IMR-90 (cell line): Measurements from ENCODE around the gene VAMP5. TPM values are rescaled to one million over a fixed set of nuclear protein-coding genes. Genes with fewer than 3 reads are reported as not detected.

Experiments
- ATAC-seq: fragments of 200-7000 bp; cut with Tn5 transposase; 2 replicates; pipeline ENCODE4 v1.9.1; 2020; ENCODE audit warnings: low read depth, mild to moderate bottlenecking, moderate library complexity
- BruUV-seq: library from RNA; stranded (reverse); fragments of 400-500 nt; replicated peaks from 2 replicates; lab custom pipeline; 2021; lab: Mats Ljungman, UMichigan
- CTCF ChIA-PET: fragments of 300-600 bp; formaldehyde crosslinking; extraction: SDS; loops from one replicate; lab custom pipeline; 2021; ENCODE audit warnings: antibody characterized with exemption; lab: Yijun Ruan, JAX
- POLR2A ChIA-PET: fragments of 300-600 bp; sonication (Branson Sonifier 250); formaldehyde crosslinking; loops from one replicate; lab custom pipeline; 2022; ENCODE audit warnings: antibody characterized with exemption; ENCODE audit not compliant: unreplicated experiment; lab: Charles Lee
- DNase-seq: peaks from one replicate; pipeline ENCODE4 v3.0.0; 2013
- H2AFZ ChIP-seq: replicated peaks from 2 replicates; pipeline ENCODE3; 2013; ENCODE audit warnings: low read length, mild to moderate bottlenecking; ENCODE audit not compliant: poor library complexity
- H2AK5ac ChIP-seq: 2 replicates; pipeline ENCODE4 v1.6.1; 2013; ENCODE audit warnings: low read depth, low read length, inconsistent platforms
- H2AK9ac ChIP-seq: replicated peaks from 2 replicates; pipeline ENCODE3; 2013; ENCODE audit warnings: mild to moderate bottlenecking, low read depth, low read length, moderate library complexity; ENCODE audit not compliant: poor library complexity
- H2BK120ac ChIP-seq: 2 replicates; pipeline ENCODE4 v1.6.1; 2013; ENCODE audit warnings: low read depth, low read length, inconsistent platforms
- H2BK15ac ChIP-seq: 3 replicates; pipeline ENCODE4 v1.6.1; 2013; ENCODE audit warnings: low read depth, low read length, inconsistent platforms
- H2BK20ac ChIP-seq: 2 replicates; pipeline ENCODE4 v1.6.1; 2013; ENCODE audit warnings: low read depth, mild to moderate bottlenecking, inconsistent platforms, low read length, moderate library complexity
- H2BK5ac ChIP-seq: 2 replicates; pipeline ENCODE4 v1.6.1; 2013; ENCODE audit warnings: mild to moderate bottlenecking, low read depth, low read length, inconsistent platforms; ENCODE audit not compliant: poor library complexity, severe bottlenecking
- H3K14ac ChIP-seq: replicated peaks from 2 replicates; pipeline ENCODE4 v1.6.1; 2013; ENCODE audit warnings: low read depth, low read length, inconsistent platforms
- H3K18ac ChIP-seq: 2 replicates; pipeline ENCODE4 v1.6.1; 2013; ENCODE audit warnings: low read depth, low read length, control low read depth
- H3K23ac ChIP-seq: 2 replicates; pipeline ENCODE4 v1.6.1; 2013; ENCODE audit warnings: low read depth, low read length, inconsistent platforms
- H3K27ac ChIP-seq: 2 replicates; pipeline ENCODE4 v1.5.1; 2013; ENCODE audit warnings: mild to moderate bottlenecking, control low read depth, low read length; ENCODE audit not compliant: insufficient read depth
- H3K27me3 ChIP-seq: 2 replicates; pipeline ENCODE4 v1.6.1; 2013; ENCODE audit warnings: low read length; ENCODE audit not compliant: control insufficient read depth, insufficient read depth
- H3K36me3 ChIP-seq: 2 replicates; pipeline ENCODE4 v1.6.1; 2013; ENCODE audit warnings: low read length, mixed read lengths; ENCODE audit not compliant: control insufficient read depth, insufficient read depth
- H3K4ac ChIP-seq: 2 replicates; pipeline ENCODE4 v1.6.1; 2013; ENCODE audit warnings: low read depth, low read length, inconsistent platforms
- H3K4me1 ChIP-seq: 2 replicates; pipeline ENCODE4 v1.6.1; 2013; ENCODE audit warnings: low read length, mixed read lengths; ENCODE audit not compliant: control insufficient read depth, insufficient read depth
- H3K4me2 ChIP-seq: 2 replicates; pipeline ENCODE4 v1.6.1; 2013; ENCODE audit warnings: low read depth, mild to moderate bottlenecking, control low read depth, low read length, moderate library complexity
- H3K4me3 ChIP-seq: 2 replicates; pipeline ENCODE4 v1.5.1; 2013; ENCODE audit warnings: low read depth, mild to moderate bottlenecking, control low read depth, low read length, moderate library complexity; ENCODE audit not compliant: insufficient read depth
- H3K56ac ChIP-seq: 2 replicates; pipeline ENCODE4 v1.6.1; 2013; ENCODE audit warnings: low read length, inconsistent platforms; ENCODE audit not compliant: insufficient read depth; ENCODE audit errors: extremely low read depth
- H3K79me1 ChIP-seq, 2 experiments: 2 replicates each; pipeline ENCODE4 v1.6.1; 2013; ENCODE audit warnings: low read length in 2 of 2, inconsistent platforms in 1 of 2, low read depth in 1 of 2
- H3K9ac ChIP-seq: 2 replicates; pipeline ENCODE4 v1.6.1; 2013; ENCODE audit warnings: low read depth, low read length, control low read depth
- H3K9me1 ChIP-seq: 2 replicates; pipeline ENCODE4 v1.6.1; 2013; ENCODE audit warnings: low read length, inconsistent platforms; ENCODE audit not compliant: insufficient read depth
- H3K9me3 ChIP-seq: 2 replicates; pipeline ENCODE4 v1.6.1; 2013; ENCODE audit warnings: low read length; ENCODE audit not compliant: control insufficient read depth, insufficient read depth
- H4K20me1 ChIP-seq: 2 replicates; pipeline ENCODE4 v1.6.1; 2013; ENCODE audit warnings: low read length, inconsistent platforms; ENCODE audit not compliant: insufficient read depth
- H4K5ac ChIP-seq: 2 replicates; pipeline ENCODE4 v1.6.1; 2013; ENCODE audit warnings: mild to moderate bottlenecking, low read depth, low read length, control low read depth
- H4K8ac ChIP-seq, 2 experiments: 2 replicates each; pipeline ENCODE4 v1.6.1; 2013; ENCODE audit warnings: low read depth in 2 of 2, low read length in 2 of 2, control low read depth in 1 of 2, inconsistent platforms in 1 of 2
- H4K91ac ChIP-seq: 2 replicates; pipeline ENCODE4 v1.6.1; 2013; ENCODE audit warnings: low read depth, low read length, inconsistent platforms; ENCODE audit not compliant: insufficient read depth
- BHLHE40 ChIP-seq: fragments of 150-350 bp; IDR thresholded peaks from 2 replicates; pipeline ENCODE4 v1.6.1; 2016; ENCODE audit warnings: mild to moderate bottlenecking, low read depth, low read length
- CHD1 ChIP-seq: IDR thresholded peaks from 2 replicates; pipeline ENCODE4 v1.6.1; 2012; ENCODE audit warnings: low read depth, low read length, improper control_type of control experiment
- FOS ChIP-seq: fragments of 150-350 bp; IDR thresholded peaks from 2 replicates; pipeline ENCODE4 v1.6.1; 2016; ENCODE audit warnings: low read depth, low read length
- NFE2L2 ChIP-seq: fragments of 150-350 bp; IDR thresholded peaks from 2 replicates; pipeline ENCODE4 v1.6.1; 2016; ENCODE audit warnings: low read depth, mild to moderate bottlenecking, low read length
- RCOR1 ChIP-seq: IDR thresholded peaks from 2 replicates; pipeline ENCODE4 v1.6.1; 2012; ENCODE audit warnings: mild to moderate bottlenecking, low read length, improper control_type of control experiment; ENCODE audit not compliant: insufficient replicate concordance
- USF2 ChIP-seq: fragments of 150-350 bp; IDR thresholded peaks from 2 replicates; pipeline ENCODE4 v1.6.1; 2017; ENCODE audit warnings: mild to moderate bottlenecking, antibody characterized with exemption, low read length, low read depth
- WGBS, 2 experiments: methylation state at CpG; one replicate each; pipeline versions ENCODE4 v1.1.5 to v1.1.7; 2013; ENCODE audit warnings: missing lambda C conversion rate in 2 of 2; ENCODE audit not compliant: insufficient read length in 1 of 2; ENCODE audit errors: extremely low coverage in 2 of 2; 5-methylcytosine and 5-hydroxymethylcytosine counted together
- dilution Hi-C: fragments of 300-500 bp; cut with HindIII; formaldehyde crosslinking; loops from one replicate; pipeline ENCODE4 v1.14.3; 2018; ENCODE audit warnings: low sequenced_read_pairs; ENCODE audit not compliant: unreplicated experiment
- in situ Hi-C: fragments of 300-500 bp; cut with MboI; formaldehyde crosslinking; loops from 3 replicates; pipeline ENCODE4 v1.14.3; 2019; ENCODE audit warnings: low sequenced_read_pairs, inconsistent platforms, mixed read lengths
- intact Hi-C: fragments of 100-400 bp; cut with micrococcal nuclease; formaldehyde crosslinking; loops from 2 replicates; pipeline ENCODE4 v1.10.0; 2022
- polyA plus RNA-seq, 3 experiments: library from polyadenylated mRNA; depleted of rRNA; stranded (reverse); fragments of >200 nt; gene quantifications; 2 replicates each; pipeline ENCODE4 v1.2.3, GENCODE V29; 2012; ENCODE audit warnings: low replicate concordance in 1 of 3
- total RNA-seq: library from RNA; depleted of rRNA; stranded (reverse); fragments of >200 nt; gene quantifications from 2 replicates; pipeline ENCODE4 v1.2.3, GENCODE V29; 2012

The VAMP5 gene
- total and polyA plus RNA-seq, 2 of the 4 experiments (the other 2 are of a cell fraction): 13.8 to 103 TPM

- ChIA-PET CTCF (no interaction called here), POLR2A (interaction anchor here (0.6 to 1.3 kb wide), 2 partner anchors 23 to 170 kb away, joined by 3 read pairs; no protein-coding TSS in a partner anchor)
- H3K4me3 ChIP-seq: no peak overlapping the region
- no peaks in the 10 kb centered on the region for H3K36me3 ChIP-seq
- dilution Hi-C loops: no loop called here
- H3K56ac ChIP-seq: peak overlapping the region; percentile 43; the same call in 1 of the 2 replicates
- DNase-seq (peak; percentile 94), ATAC-seq (peak; percentile 76)
- peak overlapping the region; percentile 65; the same call in 2 of the 3 replicates for H2BK15ac ChIP-seq
- intact Hi-C loops: no loop called here
- peak overlapping the region; percentile 92 for H2BK5ac ChIP-seq
- H2AK5ac ChIP-seq: peak overlapping the region; percentile 93
- peaks cover 7% of the 10 kb centered on the region; the same call in 1 of the 2 replicates for H4K20me1 ChIP-seq
- H3K4me2 ChIP-seq: peak overlapping the region; percentile 17
- 33% methylated on average over 5 of the region's 7 CpGs; no CpG with 5 or more reads in 1 of the 2 experiments for WGBS, 2 experiments
- H3K27ac ChIP-seq: peak overlapping the region; percentile 38
- peak overlapping the region; percentile 80 for H3K4ac ChIP-seq
- no TSS peak for BruUV-seq
- H3K9me3 ChIP-seq: no peaks in the 10 kb centered on the region
- H3K4me1 ChIP-seq: peaks cover 29% of the 10 kb centered on the region
- peak overlapping the region; percentile 77 for H4K91ac ChIP-seq
- TF ChIP-seq BHLHE40: peak; percentile 25; the same call in 1 of the 2 replicates
- no peak for TF ChIP-seq RCOR1
- no peak for TF ChIP-seq USF2
- TF ChIP-seq FOS: 0 out of 2 replicates have a peak, but pooled peaks have one; percentile 33
- no peak for TF ChIP-seq NFE2L2
- no peak for TF ChIP-seq CHD1
- in situ Hi-C loops: no loop called here
- peak overlapping the region; percentile 51 for H4K5ac ChIP-seq
- H3K27me3 ChIP-seq: no peaks in the 10 kb centered on the region
- H2AFZ ChIP-seq: peak overlapping the region; percentile 29
- peak overlapping the region; percentile 14; the same call in 1 of the 2 replicates for H3K9ac ChIP-seq
- H3K14ac ChIP-seq: peak overlapping the region; percentile 90
- peak overlapping the region; percentile 77 for H2BK120ac ChIP-seq
- H2AK9ac ChIP-seq: peak overlapping the region; percentile 77
- H3K18ac ChIP-seq: peak overlapping the region; percentile 59; the same call in 1 of the 2 replicates
- peaks cover 25 to 76% of the 10 kb centered on the region in 2 experiments for H3K79me1 ChIP-seq
- H4K8ac ChIP-seq: peak overlapping the region; percentile 14 to 74; a peak in 3 of 4 replicates
- H2BK20ac ChIP-seq: peak overlapping the region; percentile 63
- H3K9me1 ChIP-seq: peaks cover 29% of the 10 kb centered on the region
- peak overlapping the region; percentile 32 for H3K23ac ChIP-seq
Measured at GRCh38 chr2:85589982-85590791, 6.0 kb downstream of the VAMP5 start.
